GM21619 (cell line): Measurements from ENCODE around the gene NFKBIA.
"Not testable (repeated sequence)": the region's sequence is repeated elsewhere in the genome, so short reads cannot be mapped to it uniquely, and the experiment has no call there.

Source experiments
- ATAC-seq: cut with Tn5 transposase; IDR thresholded peaks from one replicate; pipeline ENCODE4 v1.9.1; 2021; ENCODE audit not compliant: unreplicated experiment

The NFKBIA gene

DNA sequence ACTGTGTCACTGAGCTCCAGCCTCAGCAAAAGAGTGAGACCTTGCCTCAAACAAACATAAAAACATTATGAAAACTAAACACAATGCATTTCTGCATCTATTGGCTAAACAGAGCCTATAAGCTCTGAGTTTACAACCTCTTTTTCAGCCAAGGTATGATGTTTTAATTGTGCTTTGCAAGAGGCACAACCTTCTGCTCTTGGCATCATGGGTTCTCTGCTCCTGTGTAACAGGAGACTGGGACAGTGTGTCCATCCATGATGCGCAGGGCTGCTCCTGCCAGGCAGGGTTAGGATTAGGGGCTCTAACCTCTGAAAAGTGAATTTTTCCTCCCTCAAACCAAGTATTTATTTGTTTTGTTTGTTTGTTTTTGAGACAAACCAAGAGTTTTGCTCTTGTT is 5.0 kb upstream of the NFKBIA start:
- ATAC-seq: no peak

DNA sequence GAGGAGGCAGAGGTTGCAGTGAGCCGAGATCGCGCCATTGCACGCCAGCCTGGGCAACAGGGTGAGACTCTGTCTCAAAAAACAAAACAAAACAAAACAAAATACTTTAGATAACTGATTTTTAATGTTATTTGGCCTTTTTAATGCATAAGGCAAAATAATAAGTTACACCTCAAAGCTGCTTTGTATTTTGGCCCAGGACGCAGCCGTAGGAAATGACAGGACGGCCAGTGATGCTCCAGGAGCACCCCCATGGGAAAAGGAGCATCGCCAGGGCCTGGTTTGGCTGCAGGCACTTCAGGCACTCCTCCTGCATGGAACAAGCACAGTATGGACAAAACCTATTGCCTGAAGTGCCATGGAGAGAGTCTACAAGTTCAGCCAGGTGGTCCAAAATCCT is 3.5 kb upstream of the NFKBIA start:
- ATAC-seq: no peak

DNA sequence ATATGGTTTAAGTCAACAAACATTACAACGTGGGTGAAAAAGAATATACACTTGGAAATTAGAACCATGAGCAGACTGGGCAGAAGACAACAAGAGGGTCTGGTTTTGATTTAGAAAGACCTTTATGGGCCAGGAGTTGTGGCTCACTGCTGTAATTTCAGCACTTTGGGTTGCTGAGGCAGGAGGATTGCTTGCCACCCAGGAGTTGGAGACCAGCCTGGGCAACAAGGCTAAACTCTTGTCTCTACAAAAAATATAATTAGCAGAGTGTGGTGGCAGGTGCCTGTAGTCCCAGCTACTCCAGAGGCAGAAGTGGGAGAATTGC is 2.7 kb upstream of the NFKBIA start:
- ATAC-seq: no peak

DNA sequence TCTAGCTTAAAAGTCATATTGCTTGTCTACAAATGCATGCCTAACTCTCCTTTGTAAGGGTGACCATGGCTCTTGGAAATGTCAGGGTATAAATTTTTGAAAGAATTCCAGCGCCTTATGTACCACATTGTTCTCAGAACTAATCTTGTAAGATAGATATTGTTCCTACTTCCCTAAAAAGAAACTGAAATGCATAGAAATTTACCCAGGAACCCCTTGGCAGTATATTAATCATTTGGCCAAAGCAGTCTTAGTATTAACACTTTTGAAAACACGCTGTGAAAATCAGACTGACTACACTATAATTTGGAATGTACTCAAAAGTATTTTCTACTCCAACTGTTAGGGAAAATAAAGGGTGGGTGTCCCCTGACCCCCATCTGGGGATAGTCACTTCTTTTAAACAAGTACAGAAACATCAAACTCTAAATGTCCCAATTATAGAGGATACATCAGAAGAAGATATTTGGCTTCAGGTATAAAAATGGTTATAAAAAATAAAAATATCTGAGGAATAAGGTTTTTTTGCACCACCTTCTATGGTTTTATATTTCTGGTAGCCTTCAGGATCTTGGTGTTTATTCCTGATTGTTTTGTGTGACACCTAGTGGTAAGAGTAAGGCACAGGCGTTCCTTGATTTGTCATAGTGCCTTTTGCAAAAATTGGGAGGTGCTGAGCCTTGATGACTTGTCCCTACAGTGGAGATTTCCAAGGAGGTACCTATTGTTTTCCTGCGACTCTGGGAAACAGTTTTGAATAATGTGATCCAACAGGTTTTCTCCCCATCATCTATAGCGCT is 2.2 kb upstream of the NFKBIA start:
- no peak for ATAC-seq

DNA sequence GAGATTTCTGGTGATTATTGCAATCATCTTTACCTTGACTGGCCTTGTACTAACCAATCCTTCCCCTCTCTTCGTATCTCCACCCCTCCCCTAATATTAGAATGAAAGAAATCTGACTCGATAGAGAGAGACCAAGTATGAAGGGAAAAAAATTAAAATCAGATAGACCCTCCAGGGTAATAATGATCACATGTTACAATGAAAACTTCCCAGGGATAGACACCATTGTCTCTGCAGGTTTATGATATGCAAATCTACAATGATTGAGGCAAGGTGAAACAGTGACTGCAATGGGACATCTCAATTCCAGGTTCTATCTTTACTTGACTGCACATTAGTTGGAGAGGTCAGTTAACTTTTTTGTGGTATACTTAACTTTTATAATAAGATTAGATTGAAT is 1.5 kb upstream of the NFKBIA start:
- ATAC-seq: no peak

DNA sequence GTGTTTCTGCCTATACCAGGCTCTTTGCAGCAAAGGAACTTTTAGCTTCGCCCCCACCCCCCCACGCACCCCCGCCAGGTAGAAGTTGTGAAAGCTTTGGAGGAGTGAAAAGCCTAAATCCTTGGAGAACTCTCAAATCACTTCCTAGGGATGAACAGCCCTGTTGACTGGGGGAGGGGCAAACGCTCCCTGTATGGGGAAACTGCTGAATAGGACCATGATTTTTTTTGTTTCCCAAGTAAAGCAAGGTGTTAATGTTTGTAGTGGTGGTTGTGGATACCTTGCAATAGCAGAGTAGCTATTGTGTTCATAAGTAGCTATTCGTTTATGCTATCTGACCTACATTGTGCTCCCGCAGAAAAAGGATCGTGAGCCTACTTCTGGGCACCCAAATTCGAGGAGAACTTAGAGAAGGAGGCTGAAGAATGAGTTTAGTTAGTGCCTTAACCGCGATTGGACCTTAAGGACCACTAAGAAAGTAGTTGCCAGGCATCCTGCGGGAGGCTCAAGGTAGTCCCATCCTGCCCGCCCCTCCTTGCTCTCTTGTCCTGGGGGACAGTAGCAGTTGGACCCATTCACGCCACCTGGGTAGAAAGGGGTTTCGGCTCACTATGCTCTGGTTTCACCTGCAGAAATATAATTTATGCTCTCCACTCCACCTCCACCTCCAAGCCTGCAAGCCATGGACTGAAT is 901 bp upstream of the NFKBIA start:
- no peak for ATAC-seq

DNA sequence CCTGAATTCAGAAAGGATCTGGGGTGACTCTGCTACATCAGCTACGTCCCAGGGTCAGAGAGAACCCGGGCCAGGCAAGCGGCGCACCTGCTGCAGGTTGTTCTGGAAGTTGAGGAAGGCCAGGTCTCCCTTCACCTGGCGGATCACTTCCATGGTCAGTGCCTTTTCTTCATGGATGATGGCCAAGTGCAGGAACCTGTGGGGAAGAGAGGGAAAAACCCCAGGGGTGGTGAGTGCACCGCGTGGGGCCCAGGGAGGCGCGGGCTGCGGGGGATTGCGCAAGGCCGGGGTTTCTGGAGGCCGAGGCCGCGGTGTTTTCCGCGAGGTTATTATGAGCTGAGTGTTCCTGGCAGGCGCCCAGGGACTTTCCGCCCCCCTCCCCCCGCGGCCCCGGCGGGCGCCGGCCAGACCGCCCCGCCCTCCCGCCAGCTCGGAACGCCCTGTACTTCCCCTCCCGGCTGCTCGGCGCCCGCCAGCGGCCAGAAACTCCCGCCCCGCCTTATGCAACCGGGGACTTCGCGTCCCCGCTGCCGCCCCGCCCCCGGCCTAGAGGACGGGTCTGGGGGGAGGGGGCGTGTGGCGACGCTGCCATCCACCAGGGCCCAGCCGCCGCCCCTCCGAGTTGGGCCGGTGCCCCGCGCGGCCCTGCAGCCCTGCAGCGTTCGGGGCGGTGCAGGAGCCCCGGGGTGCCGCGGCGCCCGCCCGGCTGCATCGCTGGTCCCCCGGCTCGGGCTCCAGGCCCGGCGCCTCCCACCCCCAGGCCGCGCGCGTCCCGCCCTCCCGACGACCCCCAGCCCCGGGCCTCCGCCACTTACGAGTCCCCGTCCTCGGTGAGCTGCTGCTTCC is 723 bp downstream of the NFKBIA start:
- peak; percentile 42 for ATAC-seq

DNA sequence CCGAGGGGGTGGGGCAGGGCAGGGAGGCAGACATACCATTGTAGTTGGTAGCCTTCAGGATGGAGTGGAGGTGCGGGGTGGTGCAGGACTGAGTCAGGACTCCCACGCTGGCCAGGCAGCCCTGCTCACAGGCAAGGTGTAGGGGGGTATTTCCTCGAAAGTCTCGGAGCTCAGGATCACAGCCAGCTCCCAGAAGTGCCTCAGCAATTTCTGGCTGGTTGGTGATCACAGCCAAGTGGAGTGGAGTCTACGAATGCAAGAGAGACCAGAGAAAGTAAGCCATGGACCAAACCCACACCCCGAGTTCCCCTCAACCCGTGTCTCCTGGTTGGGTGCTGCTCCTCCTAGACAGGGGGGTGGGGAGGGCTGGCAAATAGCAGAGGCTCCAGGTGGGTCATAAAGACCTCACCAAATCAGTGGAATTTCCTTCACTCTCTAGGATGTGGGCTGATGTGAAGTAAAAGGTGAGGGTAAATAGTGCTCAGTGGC is 1.4 kb downstream of the NFKBIA start:
- no peak for ATAC-seq

DNA sequence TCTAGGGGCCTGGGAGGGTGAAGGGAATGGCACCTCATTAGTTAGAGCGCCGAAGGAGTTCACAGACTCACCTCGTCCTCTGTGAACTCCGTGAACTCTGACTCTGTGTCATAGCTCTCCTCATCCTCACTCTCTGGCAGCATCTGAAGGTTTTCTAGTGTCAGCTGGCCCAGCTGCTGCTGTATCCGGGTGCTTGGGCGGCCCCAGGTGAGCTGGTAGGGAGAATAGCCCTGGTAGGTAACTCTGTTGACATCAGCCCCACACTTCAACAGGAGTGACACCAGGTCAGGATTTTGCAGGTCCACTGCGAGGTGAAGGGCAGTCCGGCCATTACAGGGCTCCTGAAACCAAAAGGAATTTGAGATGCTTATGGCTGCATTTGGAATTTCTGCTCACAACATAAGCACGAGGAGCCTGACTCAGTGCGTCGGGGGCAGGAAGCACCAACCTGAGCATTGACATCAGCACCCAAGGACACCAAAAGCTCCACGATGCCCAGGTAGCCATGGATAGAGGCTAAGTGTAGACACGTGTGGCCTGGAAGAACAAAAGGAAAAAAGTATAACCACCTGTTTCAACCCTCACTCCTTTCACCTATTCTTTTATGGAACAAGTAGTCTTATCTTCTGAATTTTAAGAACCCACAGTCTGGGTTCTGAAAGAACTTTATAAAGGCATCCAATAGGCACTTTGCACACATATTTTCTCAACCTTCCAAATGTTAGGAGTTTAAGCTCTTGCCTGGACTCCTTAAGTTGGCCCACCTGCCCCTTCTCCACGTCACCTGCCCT is 2.0 kb downstream of the NFKBIA start:
- no peak for ATAC-seq

DNA sequence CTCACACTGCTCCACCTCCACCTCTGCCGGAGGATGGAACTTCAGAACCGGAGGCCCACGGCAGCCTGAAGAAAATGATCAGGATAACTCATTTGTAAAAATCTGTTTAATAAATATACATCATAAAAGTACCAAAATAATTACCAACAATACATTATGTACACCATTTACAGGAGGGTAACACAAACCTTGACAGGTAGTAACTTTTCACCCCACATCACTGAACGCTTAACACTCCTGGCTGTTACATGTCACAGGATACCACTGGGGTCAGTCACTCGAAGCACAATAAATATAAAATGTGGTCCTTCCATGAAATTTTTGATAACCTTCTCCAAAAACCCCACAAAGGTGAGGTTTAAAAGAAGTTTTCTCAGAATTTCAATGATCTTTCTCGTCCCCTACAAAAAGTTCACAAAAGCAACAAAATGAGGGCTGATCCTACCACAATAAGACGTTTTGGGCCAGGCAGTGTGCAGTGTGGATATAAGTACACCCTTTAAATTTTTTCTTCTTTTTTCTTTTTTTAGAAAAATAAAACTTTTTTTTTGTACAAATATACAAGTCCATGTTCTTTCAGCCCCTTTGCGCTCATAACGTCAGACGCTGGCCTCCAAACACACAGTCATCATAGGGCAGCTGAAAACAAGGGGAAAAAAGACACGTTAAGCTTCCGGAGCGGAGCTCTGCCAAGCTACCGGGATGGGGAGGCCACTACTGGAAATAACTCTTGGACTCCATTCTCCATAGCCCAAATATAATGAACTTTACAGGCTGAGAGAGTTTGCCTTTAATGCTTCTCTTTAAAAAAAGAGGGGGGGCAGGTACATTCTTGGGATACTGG is 2.9 kb downstream of the NFKBIA start:
- ATAC-seq: no peak

DNA sequence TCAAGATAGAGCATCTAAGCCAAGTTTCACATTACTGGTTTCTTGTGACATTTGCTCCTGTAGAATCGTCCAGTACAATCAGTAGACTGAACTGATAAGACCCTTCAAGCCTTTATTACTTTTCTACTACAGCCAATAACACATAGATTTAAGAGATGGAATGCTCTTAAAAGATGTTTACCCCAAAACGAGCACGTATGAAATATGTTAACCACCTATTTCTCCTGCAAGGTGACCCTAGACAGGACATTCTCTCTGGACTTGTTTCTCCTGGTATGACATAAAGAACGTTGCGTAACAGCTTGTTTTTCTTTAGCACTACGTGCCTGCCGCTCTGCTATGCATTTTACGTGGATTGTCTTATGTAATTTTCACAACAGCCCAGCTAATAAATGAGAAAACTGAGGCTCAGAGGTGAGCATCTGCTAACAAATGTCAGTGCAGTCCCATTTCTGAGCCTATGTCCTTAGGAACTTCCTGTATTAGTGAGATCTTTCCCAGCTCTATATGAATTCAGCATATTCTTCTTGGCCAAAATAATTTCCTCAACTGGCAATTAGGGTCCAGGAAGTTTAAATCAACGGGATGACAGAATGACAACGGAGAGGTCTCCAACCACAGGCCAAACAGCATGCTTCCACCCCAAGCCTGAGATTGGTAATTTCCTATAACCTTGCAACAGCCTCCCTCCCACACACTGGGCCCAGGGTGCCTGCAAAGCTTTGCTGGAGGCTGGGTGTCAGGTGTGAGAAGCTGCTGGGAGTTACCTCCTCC is 3.7 kb downstream of the NFKBIA start:
- no peak for ATAC-seq

DNA sequence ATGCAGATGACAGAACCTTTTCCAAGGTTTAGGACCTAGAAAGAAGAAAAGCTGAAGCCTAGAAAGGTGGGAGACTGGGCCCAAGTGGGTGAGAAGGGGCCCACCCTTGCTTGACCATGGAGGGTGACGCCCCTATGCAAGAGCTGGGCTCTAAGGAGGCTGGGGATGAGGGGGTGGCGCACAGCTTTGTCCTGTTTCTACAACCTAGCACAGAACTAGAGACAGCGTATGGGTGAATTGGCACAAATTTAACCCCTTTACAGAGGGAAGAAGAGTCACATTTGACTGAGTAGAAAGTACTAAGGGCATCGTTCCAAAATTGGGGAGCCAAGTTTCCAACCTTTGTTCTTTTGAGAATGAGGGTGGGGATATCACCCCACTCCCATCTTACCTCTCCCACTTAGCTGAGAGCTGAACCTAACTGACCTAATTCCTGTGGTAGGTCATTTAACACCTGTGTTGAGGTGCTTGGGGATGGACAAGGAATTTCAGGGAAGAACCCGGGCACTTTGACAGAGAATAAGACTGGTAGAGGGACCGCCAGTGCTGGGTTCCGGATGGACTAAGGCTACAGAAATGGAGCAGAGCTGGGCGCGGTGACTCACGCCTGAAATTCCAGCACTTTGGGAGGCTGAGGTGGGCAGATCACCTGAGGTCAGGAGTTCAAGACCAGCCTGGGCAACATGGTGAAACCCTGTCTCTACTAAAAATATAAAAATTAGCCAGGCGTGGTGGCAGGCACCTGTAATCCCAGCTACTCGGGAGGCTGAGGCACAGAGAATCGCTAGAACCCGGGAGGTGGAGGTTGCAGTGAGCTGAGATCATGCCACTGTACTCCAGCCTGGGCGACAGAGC is 5.2 kb downstream of the NFKBIA start:
- no peak for ATAC-seq

DNA sequence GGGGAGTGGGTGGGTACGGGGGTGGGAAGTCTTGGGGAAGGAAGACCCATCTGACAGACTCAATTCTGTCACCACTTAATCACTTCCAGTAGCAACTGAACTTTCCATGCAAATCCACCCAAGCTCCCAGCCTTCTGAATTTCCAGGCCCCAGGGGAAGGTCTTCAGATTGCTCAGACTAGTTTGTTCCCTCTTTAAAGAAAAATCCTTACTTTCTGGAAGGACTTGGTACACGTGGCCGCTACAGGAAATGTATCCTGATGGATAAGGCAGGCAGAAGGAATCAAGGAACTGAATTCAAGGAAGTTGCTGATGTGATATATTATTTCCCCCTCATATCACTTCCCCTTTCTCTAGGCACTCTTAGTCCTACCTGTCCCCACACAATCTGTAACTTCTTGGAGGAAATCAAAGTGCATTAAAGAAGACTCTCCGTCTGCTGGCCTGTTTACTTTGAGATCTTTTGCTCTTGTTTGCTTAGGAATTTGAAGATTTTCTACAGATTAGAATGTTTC is 6.4 kb downstream of the NFKBIA start:
- ATAC-seq: no peak

DNA sequence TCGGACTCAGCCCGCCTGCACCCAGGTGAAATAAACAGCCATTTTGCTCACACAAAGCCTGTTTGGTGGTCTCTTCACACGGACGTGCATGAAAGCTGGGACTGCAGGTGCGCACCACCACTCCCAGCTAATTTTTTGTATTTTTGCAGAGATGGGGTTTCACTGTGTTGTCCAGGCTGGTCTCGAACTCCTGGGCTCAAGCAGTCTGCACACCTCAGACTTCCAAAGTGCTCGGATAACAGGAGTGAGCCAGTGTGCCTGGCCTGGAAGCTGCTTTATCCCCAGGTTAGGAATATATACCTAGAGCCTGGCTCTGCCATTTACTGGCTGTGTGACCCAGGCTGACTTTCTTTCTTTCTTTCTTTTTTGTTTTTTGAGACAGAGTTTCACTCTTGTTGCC is 7.9 kb downstream of the NFKBIA start:
- ATAC-seq: not testable (repeated sequence)

DNA sequence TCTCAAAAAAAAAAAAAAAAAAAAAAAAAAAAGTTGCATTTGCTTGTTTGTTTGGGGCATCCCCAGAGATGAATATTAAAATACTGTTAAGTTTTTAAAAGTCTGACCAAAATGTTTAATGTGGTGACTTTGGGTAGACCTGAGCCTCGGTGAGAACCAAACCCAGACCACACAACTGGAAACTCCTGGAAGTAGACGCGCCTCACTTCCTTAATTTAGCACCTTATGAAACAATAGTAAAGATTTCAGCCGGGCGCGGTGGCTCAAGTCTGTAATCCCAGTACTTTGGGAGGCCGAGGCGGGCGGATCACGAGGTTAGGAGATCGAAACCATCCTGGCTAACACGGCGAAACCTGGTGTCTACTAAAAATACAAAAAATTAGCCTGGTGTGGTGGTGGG is 9.3 kb downstream of the NFKBIA start:
- ATAC-seq: no peak

DNA sequence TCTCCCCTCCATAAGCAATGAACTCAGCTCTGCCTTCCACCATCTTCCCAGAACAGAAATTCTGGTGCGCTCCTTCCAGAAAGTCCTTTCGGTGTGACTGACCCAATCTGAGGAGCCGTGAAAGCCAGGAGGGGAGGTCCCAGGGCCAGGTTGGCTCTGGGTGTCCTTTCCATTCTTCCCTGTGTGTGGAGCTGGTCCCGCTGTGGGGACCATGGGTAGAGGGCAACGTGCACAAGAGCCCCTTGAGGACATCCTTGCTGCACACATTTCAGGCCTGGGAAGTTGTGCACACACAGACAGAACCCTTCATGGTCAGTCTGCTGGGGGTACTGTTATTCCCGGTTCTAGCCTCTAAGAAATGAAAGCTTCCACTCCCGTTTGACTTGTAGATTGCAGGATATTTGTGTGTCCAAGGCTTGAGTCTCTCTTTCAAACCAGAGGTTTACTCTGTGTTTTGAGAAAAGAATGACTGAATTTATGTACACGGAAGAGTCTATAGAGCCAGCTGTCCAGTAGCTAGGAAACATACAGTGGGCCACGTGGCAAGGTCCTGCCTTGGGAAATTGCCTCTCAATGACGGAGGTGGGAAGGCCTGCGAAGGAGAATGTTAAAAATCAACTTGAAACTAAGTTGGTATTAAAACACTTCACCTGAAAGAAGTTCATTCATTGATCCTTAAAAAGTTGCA is 10.1 kb downstream of the NFKBIA start:
- no peak for ATAC-seq

DNA sequence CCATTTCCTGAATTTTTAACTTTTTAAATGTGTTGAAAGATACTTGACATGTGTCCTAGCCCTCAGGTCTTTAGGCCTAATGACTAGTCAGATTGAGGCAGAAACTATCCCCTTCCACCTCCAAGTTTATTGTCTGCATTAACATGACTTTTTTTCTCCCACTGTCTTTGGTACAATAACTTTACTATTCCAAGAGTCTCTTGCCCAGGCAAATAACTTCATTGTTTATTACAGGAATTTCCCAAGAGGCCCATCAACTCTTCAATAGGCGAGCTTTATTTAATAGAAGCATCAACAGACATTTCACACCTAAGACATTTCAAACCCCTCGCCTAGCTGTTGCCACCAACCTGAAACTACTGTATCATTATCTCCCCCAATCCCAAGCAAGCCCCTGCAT is 10.7 kb downstream of the NFKBIA start:
- ATAC-seq: no peak

DNA sequence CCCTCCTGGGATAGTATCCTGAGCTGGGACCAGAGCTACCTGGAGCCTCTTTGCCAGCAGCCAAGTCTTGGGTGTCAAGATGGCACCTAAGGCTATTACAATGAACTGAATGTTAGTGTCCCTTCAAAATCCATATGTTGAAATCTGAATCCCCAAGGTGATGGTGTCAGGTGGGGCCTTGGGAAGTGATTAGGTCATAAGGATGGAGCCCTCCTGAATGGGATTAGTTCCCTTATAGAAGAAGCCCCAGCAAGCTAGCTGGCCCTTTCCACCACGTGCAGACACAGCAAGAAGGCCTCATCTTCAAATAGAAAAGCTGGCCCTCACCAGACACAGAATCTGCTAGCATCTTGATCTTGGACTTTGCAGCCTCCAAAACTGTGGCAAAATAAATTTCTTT is 12.4 kb downstream of the NFKBIA start:
- no peak for ATAC-seq
